GM21786 (cell line): Measurements from ENCODE around the gene ADAMTS15.

Experiments
- ATAC-seq: cut with Tn5 transposase; IDR thresholded peaks from one replicate; pipeline ENCODE4 v1.9.1; 2021; ENCODE audit not compliant: unreplicated experiment

Gene ADAMTS15

GRCh38 chr11:130458410-130458729, 9.9 kb downstream of the ADAMTS15 start:
- ATAC-seq = no peak

DNA sequence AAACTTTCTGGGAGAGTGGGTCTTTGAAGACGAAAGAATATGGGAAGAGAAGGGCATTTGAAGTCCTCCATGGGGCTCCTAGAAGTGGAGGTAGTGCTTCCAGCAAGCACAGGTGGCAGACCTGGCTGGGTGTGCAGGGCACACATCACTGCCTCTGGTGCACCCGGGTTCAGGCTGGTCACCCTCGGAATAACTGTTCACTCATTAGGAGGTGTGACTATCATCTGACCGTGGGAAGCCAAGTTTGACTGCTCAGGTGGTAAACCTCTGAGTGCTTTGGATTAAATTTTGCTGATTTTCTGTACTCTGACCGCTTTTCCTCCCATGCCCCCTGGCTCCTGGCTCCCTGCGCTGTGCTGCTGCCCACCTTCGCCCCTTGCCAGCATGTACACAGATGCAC, 11.1 kb downstream of the ADAMTS15 start:
- ATAC-seq = no peak

GRCh38 chr11:130462101-130462885, 13.8 kb downstream of the ADAMTS15 start:
- no peak for ATAC-seq

DNA sequence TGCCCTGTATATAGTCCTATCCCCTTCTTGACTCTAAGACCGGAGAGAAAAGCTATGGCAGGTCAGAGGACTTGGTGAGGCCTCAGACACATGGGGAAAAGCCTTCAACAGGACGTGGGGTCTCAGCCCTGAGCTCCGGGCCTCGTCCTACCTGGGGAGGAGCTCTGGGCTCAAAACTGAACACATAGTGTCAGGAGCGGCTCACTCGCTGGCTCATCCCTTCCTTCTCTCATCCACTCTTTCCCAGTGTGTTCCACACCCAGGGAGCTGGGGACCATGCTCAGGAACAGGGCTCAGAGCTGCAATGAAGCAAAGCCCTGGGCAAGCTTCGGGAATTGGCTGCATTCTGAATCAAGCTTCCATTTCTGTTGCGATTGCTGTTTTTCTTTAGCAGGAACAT, 14.5 kb downstream of the ADAMTS15 start:
- no peak for ATAC-seq

DNA sequence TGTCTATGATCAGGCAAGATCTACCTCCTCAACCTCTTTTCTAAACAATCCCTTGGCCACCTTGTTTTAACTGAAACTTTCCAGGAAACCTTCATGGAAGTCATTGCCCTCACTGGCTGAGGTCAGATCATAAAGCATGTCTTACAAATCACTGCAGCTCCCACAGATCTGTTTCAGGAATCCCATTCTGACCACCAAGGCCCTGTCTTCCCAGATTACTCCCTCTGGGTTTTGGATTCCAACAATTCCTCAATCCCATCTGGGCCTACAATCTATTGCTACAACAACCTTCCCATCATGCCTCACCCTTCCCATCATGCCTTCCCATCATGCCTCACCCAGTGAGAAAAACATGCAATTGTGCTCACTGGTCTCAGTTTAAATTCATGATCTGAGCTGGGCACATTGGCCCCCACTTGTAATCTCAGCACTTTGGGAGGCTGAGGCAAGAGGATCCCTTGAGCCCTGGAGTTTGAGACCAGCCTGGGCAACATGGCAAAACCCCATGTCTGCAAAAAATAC, 15.9 kb downstream of the ADAMTS15 start:
- no peak for ATAC-seq

GRCh38 chr11:130465263-130465662, 16.8 kb downstream of the ADAMTS15 start:
- no peak for ATAC-seq

DNA sequence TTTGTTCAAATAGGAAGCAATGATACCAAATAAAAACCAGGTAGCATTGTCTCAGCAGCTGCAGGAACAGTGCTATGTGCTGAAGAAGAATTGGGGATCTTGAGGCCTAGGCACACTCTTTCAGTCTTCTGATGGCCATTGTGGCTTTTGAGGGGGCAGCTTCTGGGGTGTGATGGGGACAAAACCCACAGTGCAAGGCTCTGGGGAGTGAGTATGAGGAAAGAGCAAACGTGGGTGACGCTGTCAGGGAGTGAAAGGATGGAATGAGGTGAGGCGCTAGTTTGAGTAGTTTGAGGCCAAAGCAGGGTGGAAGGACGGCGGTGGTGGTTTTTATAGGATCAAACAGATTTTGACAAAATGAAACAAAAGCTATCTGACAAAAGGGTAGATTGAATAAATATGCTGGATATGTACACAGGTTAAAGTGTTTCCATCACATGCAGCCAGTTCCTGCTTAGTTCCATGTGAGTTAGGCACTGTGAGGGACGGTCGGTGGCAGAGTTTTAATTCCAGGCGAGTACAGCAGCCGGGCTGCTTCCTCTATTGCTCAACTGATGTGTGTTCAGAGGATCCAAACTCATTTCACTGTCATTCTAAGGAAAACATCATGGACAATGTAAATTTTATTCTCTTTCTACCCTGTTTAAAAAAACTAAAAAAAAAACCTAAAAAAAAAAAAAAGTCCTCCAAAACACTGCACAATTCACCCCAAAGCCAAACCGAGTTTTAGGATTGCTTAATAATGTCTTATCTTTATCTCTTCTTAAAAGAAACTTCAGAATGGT, 18.9 kb downstream of the ADAMTS15 start:
- ATAC-seq = no peak

GRCh38 chr11:130469181-130469580, 20.7 kb downstream of the ADAMTS15 start:
- no peak for ATAC-seq

DNA sequence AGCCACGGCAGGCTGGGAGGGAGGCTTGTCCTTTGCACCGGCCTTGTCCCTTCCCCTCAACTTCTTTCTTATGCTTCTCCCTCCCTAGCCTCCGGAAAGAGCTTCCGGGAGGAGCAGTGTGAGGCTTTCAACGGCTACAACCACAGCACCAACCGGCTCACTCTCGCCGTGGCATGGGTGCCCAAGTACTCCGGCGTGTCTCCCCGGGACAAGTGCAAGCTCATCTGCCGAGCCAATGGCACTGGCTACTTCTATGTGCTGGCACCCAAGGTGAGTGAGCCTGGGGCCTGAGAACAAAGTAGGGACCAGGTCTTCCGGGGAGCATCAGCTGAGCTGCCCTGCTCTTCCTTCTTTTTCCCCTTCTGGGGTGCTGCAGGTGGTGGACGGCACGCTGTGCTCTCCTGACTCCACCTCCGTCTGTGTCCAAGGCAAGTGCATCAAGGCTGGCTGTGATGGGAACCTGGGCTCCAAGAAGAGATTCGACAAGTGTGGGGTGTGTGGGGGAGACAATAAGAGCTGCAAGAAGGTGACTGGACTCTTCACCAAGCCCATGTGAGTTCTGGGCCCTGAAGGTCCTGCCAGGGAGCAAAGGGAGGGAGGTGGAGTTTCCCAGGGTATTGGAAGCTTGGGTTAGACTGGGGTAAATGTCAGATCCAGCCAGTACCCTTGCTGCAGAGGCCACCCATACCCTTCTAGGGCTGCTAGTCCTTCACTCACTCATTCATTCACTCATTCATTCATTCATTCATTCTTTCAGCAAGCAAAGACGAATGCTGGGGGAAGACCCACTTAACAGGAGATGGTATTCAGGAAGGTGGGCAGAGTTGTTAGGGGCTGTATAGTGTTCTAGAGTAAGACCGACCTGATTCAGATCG, 22.6 kb downstream of the ADAMTS15 start:
- ATAC-seq = no peak

- no peak for ATAC-seq
Measured at GRCh38 chr11:130471731-130472433, 23.4 kb downstream of the ADAMTS15 start.

DNA sequence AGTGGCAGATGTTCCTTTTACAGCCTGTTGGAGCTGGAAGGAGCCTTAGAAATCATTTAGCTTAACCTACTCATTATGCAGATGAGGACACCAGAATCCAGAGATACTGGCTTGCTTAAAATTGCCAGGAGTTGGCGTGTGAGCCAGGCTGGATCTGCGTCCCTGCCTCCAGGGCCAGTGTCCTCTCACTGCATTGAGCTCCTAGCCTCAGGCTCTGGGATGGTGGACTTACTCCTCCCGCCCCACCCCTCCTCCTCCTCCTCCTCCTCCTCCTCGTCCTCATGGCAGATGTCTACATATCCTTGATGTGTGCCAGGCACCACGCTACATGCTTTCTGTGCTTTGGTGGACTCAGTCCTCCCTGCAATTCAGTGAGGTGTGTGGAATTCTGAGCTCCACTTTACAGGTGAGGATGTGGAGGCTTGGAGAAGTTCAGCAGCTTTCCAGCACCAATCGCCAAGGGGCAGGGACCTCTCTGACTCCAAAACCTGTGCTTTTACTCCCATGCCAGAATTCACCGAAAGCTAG, 24.1 kb downstream of the ADAMTS15 start:
- ATAC-seq = no peak

DNA sequence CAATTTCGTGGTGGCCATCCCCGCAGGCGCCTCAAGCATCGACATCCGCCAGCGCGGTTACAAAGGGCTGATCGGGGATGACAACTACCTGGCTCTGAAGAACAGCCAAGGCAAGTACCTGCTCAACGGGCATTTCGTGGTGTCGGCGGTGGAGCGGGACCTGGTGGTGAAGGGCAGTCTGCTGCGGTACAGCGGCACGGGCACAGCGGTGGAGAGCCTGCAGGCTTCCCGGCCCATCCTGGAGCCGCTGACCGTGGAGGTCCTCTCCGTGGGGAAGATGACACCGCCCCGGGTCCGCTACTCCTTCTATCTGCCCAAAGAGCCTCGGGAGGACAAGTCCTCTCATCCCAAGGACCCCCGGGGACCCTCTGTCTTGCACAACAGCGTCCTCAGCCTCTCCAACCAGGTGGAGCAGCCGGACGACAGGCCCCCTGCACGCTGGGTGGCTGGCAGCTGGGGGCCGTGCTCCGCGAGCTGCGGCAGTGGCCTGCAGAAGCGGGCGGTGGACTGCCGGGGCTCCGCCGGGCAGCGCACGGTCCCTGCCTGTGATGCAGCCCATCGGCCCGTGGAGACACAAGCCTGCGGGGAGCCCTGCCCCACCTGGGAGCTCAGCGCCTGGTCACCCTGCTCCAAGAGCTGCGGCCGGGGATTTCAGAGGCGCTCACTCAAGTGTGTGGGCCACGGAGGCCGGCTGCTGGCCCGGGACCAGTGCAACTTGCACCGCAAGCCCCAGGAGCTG, 24.8 kb downstream of the ADAMTS15 start:
- no peak for ATAC-seq

DNA sequence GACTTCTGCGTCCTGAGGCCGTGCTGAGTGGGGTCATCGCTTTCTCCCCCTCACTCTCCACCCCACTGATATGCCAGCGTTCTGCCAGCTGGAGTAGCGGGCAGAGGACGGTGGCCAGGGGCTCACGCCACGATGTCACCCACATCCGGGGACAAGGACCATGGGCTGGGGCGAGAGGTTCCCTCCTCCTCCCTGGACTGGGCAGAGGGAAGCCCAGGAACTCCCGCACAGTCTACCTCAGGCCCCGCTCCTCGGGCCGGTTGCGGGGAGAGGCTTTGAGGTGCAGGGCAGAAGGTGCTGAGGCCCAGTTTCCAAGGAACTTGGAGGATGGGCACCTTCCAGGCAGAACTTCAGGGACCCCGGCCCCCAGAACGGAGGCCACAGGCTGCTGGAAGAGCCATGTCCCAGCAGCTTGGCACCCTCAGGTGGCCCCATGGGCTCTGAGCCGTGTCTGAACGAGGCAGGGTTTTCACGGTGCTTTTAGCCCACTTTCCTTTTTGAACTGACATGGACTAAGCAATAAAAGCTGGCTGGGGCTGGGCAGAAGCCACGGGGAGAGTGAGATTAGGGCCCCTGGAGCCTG, 25.4 kb downstream of the ADAMTS15 start:
- ATAC-seq = no peak

DNA sequence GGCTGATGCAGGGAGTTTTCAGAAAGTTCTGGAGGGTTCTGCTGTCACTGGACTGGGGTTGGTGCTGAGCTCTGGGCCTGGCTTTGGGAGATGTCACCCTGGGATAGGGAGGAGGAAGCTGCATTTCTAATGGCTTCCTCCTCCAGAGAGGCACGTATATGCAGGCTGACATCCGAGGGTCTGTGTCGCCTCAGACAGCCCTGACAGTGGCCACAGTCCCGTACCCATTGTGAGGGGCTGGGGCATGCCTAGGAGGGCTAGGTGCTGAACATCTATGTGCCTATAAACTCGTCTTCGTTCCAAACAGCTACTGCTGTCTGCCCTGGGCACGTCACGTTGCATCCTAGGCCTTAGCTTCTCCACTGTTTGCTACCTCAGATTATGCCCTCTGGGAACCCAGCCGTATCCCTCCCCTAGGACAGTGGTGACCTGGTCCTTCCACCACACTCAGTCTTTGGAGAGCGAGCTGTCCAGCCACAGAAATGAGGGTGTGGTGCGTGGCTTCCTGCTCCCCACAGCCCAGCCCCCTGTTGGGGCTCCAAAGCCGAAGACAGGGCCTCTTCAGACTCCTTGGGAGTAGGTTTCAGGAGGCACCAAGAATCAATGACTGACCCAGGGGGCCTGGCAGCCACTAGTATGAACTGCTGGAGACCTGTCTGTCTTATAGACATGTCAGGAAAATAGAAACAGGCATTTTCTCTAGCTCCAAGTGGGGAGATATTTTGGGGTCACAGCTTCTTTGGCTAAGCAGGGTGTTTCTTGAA, 26.4 kb downstream of the ADAMTS15 start:
- ATAC-seq = no peak

DNA sequence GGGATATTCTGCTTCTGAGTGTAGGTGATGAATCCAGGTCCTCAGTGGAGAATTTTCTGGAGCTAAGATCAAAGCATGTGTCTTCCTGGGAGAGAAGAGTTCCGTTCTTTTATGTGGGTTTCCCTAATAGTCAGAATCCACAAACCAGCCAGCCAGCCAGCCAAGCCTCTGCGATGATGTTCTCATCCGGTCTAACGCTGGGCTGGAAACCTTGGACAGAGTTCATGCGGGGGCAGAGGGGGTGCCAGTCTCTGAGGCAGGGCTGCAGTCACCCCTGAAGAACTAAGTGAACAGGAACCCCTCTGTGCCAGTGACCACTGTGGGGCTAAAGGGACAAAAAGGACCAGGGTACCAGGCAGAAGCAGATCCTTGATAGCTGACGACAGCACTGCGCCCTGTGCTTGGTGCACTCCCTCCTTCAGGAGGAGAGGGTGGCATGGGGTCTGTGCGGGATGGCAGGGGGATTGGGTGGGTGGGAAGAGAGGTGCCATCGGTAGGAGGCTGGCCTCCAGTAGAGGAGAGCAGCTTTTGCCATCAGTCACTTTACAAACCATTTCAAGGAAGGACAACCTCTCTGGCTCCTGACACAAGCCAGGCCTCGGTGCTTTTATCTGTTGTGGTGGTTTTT, 27.1 kb downstream of the ADAMTS15 start:
- ATAC-seq = no peak

DNA sequence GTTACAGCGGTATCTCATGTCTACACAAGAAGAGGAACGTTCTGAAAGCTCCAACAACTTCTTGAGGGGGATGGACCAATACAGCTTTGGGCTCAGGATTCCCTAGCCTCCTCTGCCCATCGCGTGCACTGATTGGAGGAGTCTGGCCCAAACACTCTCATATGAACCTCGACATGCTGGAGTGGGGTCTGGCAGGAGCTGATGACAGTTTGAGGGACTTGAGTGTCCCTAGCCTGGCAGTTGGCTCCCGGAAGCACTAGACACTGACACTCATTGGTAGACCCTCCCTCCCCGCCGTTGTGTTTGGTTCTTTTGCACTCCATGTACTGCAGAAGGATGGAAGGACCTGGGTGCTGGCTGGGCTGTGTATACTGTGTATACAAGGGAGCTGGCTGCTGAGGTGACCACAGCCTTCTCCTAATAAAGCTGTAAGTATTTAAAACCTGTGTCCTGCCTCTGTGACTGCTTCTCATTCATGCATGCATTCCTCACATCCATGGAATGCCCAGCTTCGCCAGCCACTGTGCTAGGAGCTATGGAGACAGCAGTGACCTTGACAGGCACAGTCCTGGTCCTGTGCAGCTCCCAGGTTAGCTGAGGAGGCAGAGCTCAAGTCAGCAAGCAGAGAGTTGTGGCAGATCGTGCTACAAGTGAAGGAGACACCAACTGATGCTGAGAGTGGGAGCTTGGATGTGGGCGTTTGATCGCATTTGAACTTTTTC, 27.9 kb downstream of the ADAMTS15 start:
- no peak for ATAC-seq

GRCh38 chr11:130476922-130477491, 28.6 kb downstream of the ADAMTS15 start:
- ATAC-seq = no peak
